OCI-LY3 (cell line): Measurements from ENCODE around the gene PCAT6.

Experiments
- H2AFZ ChIP-seq: fragments of 200-600, 300-600 bp; shearing (Covaris generic); 2 replicates; pipeline ENCODE4 v1.6.0; 2014; ENCODE audit warnings: antibody characterized with exemption, low read depth, low read length
- H3K27ac ChIP-seq: fragments of 200-600, 300-600 bp; sonication (generic); 2 replicates; pipeline ENCODE4 v1.5.1; 2014; ENCODE audit warnings: mild to moderate bottlenecking, low read length, moderate library complexity, mixed read lengths
- H3K27me3 ChIP-seq: fragments of 200-600, 300-600 bp; sonication (generic); 2 replicates; pipeline ENCODE4 v1.6.1; 2014; ENCODE audit warnings: low read depth, low read length, mixed read lengths
- H3K36me3 ChIP-seq: fragments of 200-600, 300-600 bp; sonication (generic); replicated peaks from 2 replicates; pipeline ENCODE3; 2014; ENCODE audit warnings: low read depth, low read length, mixed read lengths
- H3K4me1 ChIP-seq: fragments of 300-600, 200-600 bp; sonication (generic); 2 replicates; pipeline ENCODE4 v1.6.1; 2014; ENCODE audit warnings: low read length, mixed read lengths
- H3K4me2 ChIP-seq: fragments of 200-600, 300-600 bp; sonication (generic); 2 replicates; pipeline ENCODE4 v1.6.1; 2014; ENCODE audit warnings: low read length, mixed read lengths
- H3K4me3 ChIP-seq: fragments of 300-600, 200-600 bp; sonication (generic); 2 replicates; pipeline ENCODE4 v1.5.1; 2014; ENCODE audit warnings: antibody characterized with exemption, mild to moderate bottlenecking, low read length, moderate library complexity
- H3K79me2 ChIP-seq: fragments of 300-600, 200-600 bp; shearing (Covaris generic); 2 replicates; pipeline ENCODE4 v1.6.1; 2014; ENCODE audit warnings: mild to moderate bottlenecking, low read length, mixed read lengths
- H3K9ac ChIP-seq: fragments of 300-600, 200-600 bp; shearing (Covaris generic); 2 replicates; pipeline ENCODE4 v1.6.0; 2014; ENCODE audit warnings: mild to moderate bottlenecking, low read length, moderate library complexity
- H3K9me3 ChIP-seq: fragments of 200-600, 300-600 bp; shearing (Covaris generic); 2 replicates; pipeline ENCODE4 v1.6.1; 2014; ENCODE audit warnings: low read length, mixed read lengths; ENCODE audit not compliant: insufficient read depth
- H4K20me1 ChIP-seq: fragments of 200-600, 300-600 bp; sonication (generic); 2 replicates; pipeline ENCODE4 v1.6.1; 2016; ENCODE audit warnings: low read length, mixed read lengths; ENCODE audit not compliant: insufficient read depth
- EZH2phosphoT487 ChIP-seq: fragments of 200-600 bp; shearing (Covaris generic); IDR thresholded peaks from 2 replicates; pipeline ENCODE4 v1.6.1; 2018; ENCODE audit warnings: antibody characterized with exemption, mixed run types, low read depth
- TF ChIP-seq, protein P1 (sequence below): fragments of 200-600, 300-600 bp; sonication (generic); IDR thresholded peaks from 2 replicates; pipeline ENCODE4 v1.5.1; 2014; ENCODE audit warnings: antibody characterized with exemption, low read length, low read depth

Gene PCAT6

DNA sequence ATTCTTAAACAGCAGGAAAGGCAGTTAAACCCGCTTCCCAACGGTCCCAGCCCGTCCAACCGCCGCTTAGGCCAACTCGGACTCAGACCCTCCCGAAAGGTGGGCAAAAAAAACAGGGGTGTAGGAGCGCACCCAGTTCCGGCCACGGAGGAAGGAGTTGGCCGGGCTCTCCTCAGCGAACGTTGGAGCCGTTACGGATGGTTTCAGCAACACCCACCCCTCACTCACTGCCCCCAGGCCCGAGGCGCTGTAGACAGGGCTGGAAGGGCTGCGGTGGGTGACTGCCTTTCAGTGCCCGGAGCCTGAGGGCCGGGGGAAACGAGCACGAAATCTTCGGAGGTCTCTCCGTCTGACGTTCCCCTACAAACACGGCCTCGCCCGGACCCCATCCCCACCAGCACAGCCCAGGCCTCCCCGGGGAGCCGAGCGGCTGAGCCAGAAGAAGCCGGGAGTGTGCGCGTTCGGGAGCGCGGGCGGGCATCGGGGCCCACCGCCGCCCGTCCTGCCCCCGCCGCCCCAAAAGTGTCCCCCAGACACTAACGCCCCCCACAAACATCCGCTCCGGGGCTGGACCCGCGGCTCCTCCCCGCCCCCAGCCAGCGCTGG, 3.8 kb upstream of the PCAT6 start:
- peak overlapping the region; percentile 41 for H2AFZ ChIP-seq
- H3K9me3 ChIP-seq, result no peaks in the 10 kb centered on the region
- peaks cover 61% of the 10 kb centered on the region for H3K79me2 ChIP-seq
- H3K27me3 ChIP-seq, result peaks cover 14% of the 10 kb centered on the region
- peak overlapping the region; percentile 97 for H3K4me3 ChIP-seq
- peak overlapping the region; percentile 85 for H3K4me2 ChIP-seq
- peak overlapping the region; percentile 56 for H3K27ac ChIP-seq
- no peaks in the 10 kb centered on the region for H3K36me3 ChIP-seq
- peaks cover 29% of the 10 kb centered on the region for H4K20me1 ChIP-seq
- H3K4me1 ChIP-seq, result peaks cover 30% of the 10 kb centered on the region
- TF ChIP-seq, protein P1, sequence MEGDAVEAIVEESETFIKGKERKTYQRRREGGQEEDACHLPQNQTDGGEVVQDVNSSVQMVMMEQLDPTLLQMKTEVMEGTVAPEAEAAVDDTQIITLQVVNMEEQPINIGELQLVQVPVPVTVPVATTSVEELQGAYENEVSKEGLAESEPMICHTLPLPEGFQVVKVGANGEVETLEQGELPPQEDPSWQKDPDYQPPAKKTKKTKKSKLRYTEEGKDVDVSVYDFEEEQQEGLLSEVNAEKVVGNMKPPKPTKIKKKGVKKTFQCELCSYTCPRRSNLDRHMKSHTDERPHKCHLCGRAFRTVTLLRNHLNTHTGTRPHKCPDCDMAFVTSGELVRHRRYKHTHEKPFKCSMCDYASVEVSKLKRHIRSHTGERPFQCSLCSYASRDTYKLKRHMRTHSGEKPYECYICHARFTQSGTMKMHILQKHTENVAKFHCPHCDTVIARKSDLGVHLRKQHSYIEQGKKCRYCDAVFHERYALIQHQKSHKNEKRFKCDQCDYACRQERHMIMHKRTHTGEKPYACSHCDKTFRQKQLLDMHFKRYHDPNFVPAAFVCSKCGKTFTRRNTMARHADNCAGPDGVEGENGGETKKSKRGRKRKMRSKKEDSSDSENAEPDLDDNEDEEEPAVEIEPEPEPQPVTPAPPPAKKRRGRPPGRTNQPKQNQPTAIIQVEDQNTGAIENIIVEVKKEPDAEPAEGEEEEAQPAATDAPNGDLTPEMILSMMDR, result no peak
- no peak for TF ChIP-seq EZH2phosphoT487
- H3K9ac ChIP-seq, result peak overlapping the region; percentile 90

GRCh38 chr1:202807451-202807925, 3.3 kb upstream of the PCAT6 start:
- H2AFZ ChIP-seq, result peak overlapping the region; percentile 62

GRCh38 chr1:202807926-202808757, 2.6 kb upstream of the PCAT6 start, which contains the start of gene KDM5B:
Gene KDM5B, minus strand, starts transcription at chr1:202808421. Its CDS starts 116 bp downstream, at chr1:202808305.
- H3K4me1 ChIP-seq, result peaks cover 27% of the 10 kb centered on the region
- H3K4me2 ChIP-seq, result peak within 1 kb of the TSS; percentile 85
- TF ChIP-seq EZH2phosphoT487, result no peak
- TF ChIP-seq, protein P1, result no peak
- peaks cover 18% of the 10 kb centered on the region; the same call in 1 of the 2 replicates for H4K20me1 ChIP-seq
- H3K4me3 ChIP-seq, result peak within 1 kb of the TSS; percentile 97
- no peaks in the 10 kb centered on the region for H3K9me3 ChIP-seq
- peaks cover 25% of the 10 kb centered on the region for H3K27me3 ChIP-seq
- H3K79me2 ChIP-seq, result peaks cover 50% of the 10 kb centered on the region
- H3K27ac ChIP-seq, result peak within 1 kb of the TSS; percentile 56
- H3K9ac ChIP-seq, result peak within 1 kb of the TSS; percentile 90
- no peaks in the 10 kb centered on the region for H3K36me3 ChIP-seq
- peak within 1 kb of the TSS; percentile 62 for H2AFZ ChIP-seq

More at GRCh38 chr1:202807451-202807925, 3.3 kb upstream of the PCAT6 start:
- Histone ChIP-seq H3K4me1 (peaks cover 27% of the 10 kb centered on the region), H3K4me3 (peak overlapping the region; percentile 97), H3K4me2 (peak overlapping the region; percentile 85), H3K27ac (peak overlapping the region; percentile 56), H3K9ac (peak overlapping the region; percentile 90), H3K9me3 (no peaks in the 10 kb centered on the region), H3K79me2 (peaks cover 57% of the 10 kb centered on the region), H4K20me1 (peaks cover 24% of the 10 kb centered on the region; the same call in 1 of the 2 replicates), H3K27me3 (peaks cover 19% of the 10 kb centered on the region), H3K36me3 (no peaks in the 10 kb centered on the region)
- no peak for TF ChIP-seq EZH2phosphoT487
- TF ChIP-seq, protein P1, result no peak

DNA sequence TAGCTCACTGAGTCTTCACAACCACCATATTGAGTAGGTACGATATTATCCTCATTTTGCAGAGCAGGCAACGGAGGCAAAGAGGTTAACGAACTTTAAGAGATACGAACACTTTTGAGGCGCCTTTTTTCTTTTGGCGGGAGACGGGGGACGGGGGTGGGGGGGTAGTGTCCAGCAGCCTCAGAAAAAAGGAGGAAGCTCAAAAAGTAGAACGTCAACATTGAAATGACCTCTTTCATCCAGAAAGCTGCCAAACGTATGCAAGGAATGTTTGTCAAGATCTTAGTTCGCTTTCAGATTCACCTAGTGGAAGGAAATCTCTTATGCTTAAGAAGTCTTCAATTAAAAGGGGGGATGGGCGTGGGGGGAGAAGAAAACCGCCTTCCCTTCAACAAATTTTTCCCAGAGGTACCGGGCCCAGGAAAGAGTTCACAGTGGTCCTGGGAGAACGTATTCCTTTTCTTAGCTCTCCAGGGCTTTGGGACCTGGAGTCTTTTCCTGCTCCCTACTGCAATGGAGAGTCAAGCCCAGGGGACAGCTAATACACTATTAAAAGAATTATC, 1.1 kb upstream of the PCAT6 start:
- peak overlapping the region; percentile 94 for H3K4me2 ChIP-seq
- H3K4me3 ChIP-seq, result peak overlapping the region; percentile 81; the same call in 1 of the 2 replicates
- no peak overlapping the region for H2AFZ ChIP-seq
- peaks cover 5% of the 10 kb centered on the region; the same call in 1 of the 2 replicates for H4K20me1 ChIP-seq
- H3K4me1 ChIP-seq, result peaks cover 27% of the 10 kb centered on the region
- no peak overlapping the region for H3K27ac ChIP-seq
- H3K27me3 ChIP-seq, result peaks cover 26% of the 10 kb centered on the region
- no peaks in the 10 kb centered on the region for H3K36me3 ChIP-seq
- H3K9ac ChIP-seq, result no peak overlapping the region
- H3K9me3 ChIP-seq, result no peaks in the 10 kb centered on the region
- peaks cover 35% of the 10 kb centered on the region for H3K79me2 ChIP-seq
- TF ChIP-seq, protein P1, result no peak
- no peak for TF ChIP-seq EZH2phosphoT487
